Neural cell (in vitro differentiated cells): ENCODE measurements around the gene DTL. TPM values are rescaled to one million over a fixed set of nuclear protein-coding genes. Genes with fewer than 3 reads are reported as not detected.

Source experiments
- H2AFZ ChIP-seq: fragments of 200-600, 300-800 bp; sonication (generic), shearing (Covaris generic); 2 replicates; pipeline ENCODE4 v1.6.0; 2014; ENCODE audit warnings: low read depth, mild to moderate bottlenecking, antibody characterized with exemption, low read length, moderate library complexity
- H3F3A ChIP-seq: fragments of 200-600 bp; shearing (Covaris generic); 2 replicates; pipeline ENCODE4 v1.6.1; 2016; ENCODE audit warnings: mild to moderate bottlenecking, moderate library complexity, mixed read lengths, antibody characterized with exemption, low read length; ENCODE audit not compliant: insufficient read depth, poor library complexity, severe bottlenecking
- H3K27ac ChIP-seq: fragments of 200-600, 300-800 bp; sonication (generic), shearing (Covaris generic); 2 replicates; pipeline ENCODE4 v1.5.1; 2014; ENCODE audit warnings: mild to moderate bottlenecking, low read length, moderate library complexity
- H3K27me3 ChIP-seq: fragments of 300-800, 200-600 bp; sonication (generic), shearing (Covaris generic); 2 replicates; pipeline ENCODE4 v1.6.0; 2014; ENCODE audit warnings: mild to moderate bottlenecking, low read depth, low read length, moderate library complexity; ENCODE audit not compliant: insufficient read depth
- H3K36me3 ChIP-seq: fragments of 300-800, 200-600 bp; sonication (generic), shearing (Covaris generic); 2 replicates; pipeline ENCODE4 v1.5.1; 2014; ENCODE audit warnings: mild to moderate bottlenecking, antibody characterized with exemption, low read length, moderate library complexity; ENCODE audit not compliant: insufficient read depth
- H3K4me2 ChIP-seq: fragments of 300-800, 200-600 bp; sonication (generic), shearing (Covaris generic); 2 replicates; pipeline ENCODE4 v1.6.0; 2014; ENCODE audit warnings: mild to moderate bottlenecking, low read length
- H3K4me3 ChIP-seq: fragments of 300-800, 200-600 bp; sonication (generic), shearing (Covaris generic); 2 replicates; pipeline ENCODE4 v1.5.1; 2014; ENCODE audit warnings: mild to moderate bottlenecking, low read length, moderate library complexity
- H3K79me2 ChIP-seq: fragments of 200-600 bp; shearing (Covaris generic); replicated peaks from 2 replicates; pipeline ENCODE4 v1.6.0; 2014; ENCODE audit warnings: mild to moderate bottlenecking, low read length, moderate library complexity; ENCODE audit not compliant: insufficient read depth
- H3K9ac ChIP-seq: fragments of 300-800, 200-600 bp; sonication (generic), shearing (Covaris generic); 2 replicates; pipeline ENCODE4 v1.6.1; 2016; ENCODE audit warnings: mild to moderate bottlenecking, low read length, mixed read lengths
- H3K9me2 ChIP-seq: fragments of 200-600 bp; shearing (Covaris generic); 2 replicates; pipeline ENCODE4 v1.6.1; 2016; ENCODE audit warnings: mild to moderate bottlenecking, low read length, mixed read lengths; ENCODE audit not compliant: insufficient read depth
- H3K9me3 ChIP-seq: fragments of 200-600, 300-800 bp; sonication (generic), shearing (Covaris generic); 2 replicates; pipeline ENCODE4 v1.6.1; 2016; ENCODE audit warnings: mild to moderate bottlenecking, mixed run types, low read length, moderate library complexity, mixed read lengths
- H4K20me1 ChIP-seq: fragments of 200-600 bp; shearing (Covaris generic); 2 replicates; pipeline ENCODE4 v1.6.1; 2016; ENCODE audit warnings: mild to moderate bottlenecking, mixed run types; ENCODE audit not compliant: insufficient read depth
- EP300 ChIP-seq: fragments of 450-650 bp; conservative IDR thresholded peaks from 2 replicates; pipeline ENCODE4 v1.6.1; 2014; ENCODE audit warnings: antibody characterized with exemption, mild to moderate bottlenecking, moderate library complexity; ENCODE audit not compliant: poor library complexity, severe bottlenecking
- EZH2 ChIP-seq: fragments of 200-600, 300-800 bp; shearing (Covaris generic), sonication (generic); IDR thresholded peaks from 2 replicates; pipeline ENCODE4 v1.6.1; 2014; ENCODE audit warnings: antibody characterized with exemption, low read length, borderline replicate concordance, mild to moderate bottlenecking; ENCODE audit not compliant: insufficient read depth, poor library complexity, severe bottlenecking
- MXI1 ChIP-seq: fragments of 450-650 bp; conservative IDR thresholded peaks from 2 replicates; pipeline ENCODE4 v1.6.1; 2014; ENCODE audit warnings: antibody characterized with exemption, mild to moderate bottlenecking; ENCODE audit not compliant: poor library complexity, severe bottlenecking
- POLR2AphosphoS5 ChIP-seq: IDR thresholded peaks from 2 replicates; pipeline ENCODE4 v1.6.1; 2012
- RAD21 ChIP-seq: fragments of 450-650 bp; conservative IDR thresholded peaks from 2 replicates; pipeline ENCODE4 v1.6.1; 2014; ENCODE audit warnings: antibody characterized with exemption, mild to moderate bottlenecking, moderate library complexity
- SMC3 ChIP-seq: fragments of 450-650 bp; conservative IDR thresholded peaks from 2 replicates; pipeline ENCODE4 v1.6.1; 2014; ENCODE audit warnings: antibody characterized with exemption, mild to moderate bottlenecking, moderate library complexity; ENCODE audit not compliant: poor library complexity
- TAF1 ChIP-seq: IDR thresholded peaks from 2 replicates; pipeline ENCODE4 v1.6.1; 2012; ENCODE audit warnings: low read depth
- polyA plus RNA-seq: library from polyadenylated mRNA; depleted of rRNA; stranded (reverse); fragments of >200 nt; gene quantifications from 2 replicates; pipeline ENCODE4 v1.2.3, GENCODE V29; 2014
- TF ChIP-seq, protein P1 (sequence below): fragments of 450-650 bp; IDR thresholded peaks from 2 replicates; pipeline ENCODE4 v1.5.1; 2014; ENCODE audit warnings: antibody characterized with exemption, mild to moderate bottlenecking, moderate library complexity; ENCODE audit not compliant: poor library complexity, severe bottlenecking
- TF ChIP-seq, protein P2 (sequence below): IDR thresholded peaks from 2 replicates; pipeline ENCODE4 v1.6.1; 2012; ENCODE audit warnings: borderline replicate concordance

The DTL gene
- polyA plus RNA-seq, 1 donor from 2014 or later: 1.1 TPM

DNA sequence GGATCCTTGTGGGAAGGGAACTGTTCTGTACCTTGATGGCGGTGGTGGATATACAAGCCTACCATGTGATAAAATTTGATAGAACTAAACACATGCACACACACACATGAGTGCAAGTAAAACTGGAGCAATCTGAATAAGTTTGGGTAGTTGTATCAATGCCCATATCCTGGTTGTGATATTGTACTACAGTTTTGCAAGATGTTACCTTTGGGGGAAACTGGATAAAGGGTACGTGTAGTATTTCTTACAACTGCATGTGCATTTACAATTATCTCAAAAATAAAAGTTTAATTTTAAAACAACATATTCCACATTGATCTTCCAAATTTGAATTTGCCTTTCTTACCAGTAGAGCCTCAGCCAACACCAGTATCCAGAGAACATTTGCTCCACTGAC, 99.6 kb downstream of the DTL start:
- Histone ChIP-seq H3F3A (no peaks in the 10 kb centered on the region), H4K20me1 (no peaks in the 10 kb centered on the region), H3K9me2 (no peaks in the 10 kb centered on the region), H3K4me2 (no peak overlapping the region), H3K9ac (no peak overlapping the region), H3K4me3 (no peak overlapping the region), H2AFZ (no peak overlapping the region), H3K27ac (no peak overlapping the region), H3K27me3 (no peaks in the 10 kb centered on the region), H3K36me3 (no peaks in the 10 kb centered on the region), H3K79me2 (no peaks in the 10 kb centered on the region), H3K9me3 (no peaks in the 10 kb centered on the region)
- TF ChIP-seq TAF1 (no peak), EZH2 (no peak), POLR2AphosphoS5 (no peak), SMC3 (no peak), MXI1 (no peak), EP300 (no peak), RAD21 (no peak)
- TF ChIP-seq, protein P1, sequence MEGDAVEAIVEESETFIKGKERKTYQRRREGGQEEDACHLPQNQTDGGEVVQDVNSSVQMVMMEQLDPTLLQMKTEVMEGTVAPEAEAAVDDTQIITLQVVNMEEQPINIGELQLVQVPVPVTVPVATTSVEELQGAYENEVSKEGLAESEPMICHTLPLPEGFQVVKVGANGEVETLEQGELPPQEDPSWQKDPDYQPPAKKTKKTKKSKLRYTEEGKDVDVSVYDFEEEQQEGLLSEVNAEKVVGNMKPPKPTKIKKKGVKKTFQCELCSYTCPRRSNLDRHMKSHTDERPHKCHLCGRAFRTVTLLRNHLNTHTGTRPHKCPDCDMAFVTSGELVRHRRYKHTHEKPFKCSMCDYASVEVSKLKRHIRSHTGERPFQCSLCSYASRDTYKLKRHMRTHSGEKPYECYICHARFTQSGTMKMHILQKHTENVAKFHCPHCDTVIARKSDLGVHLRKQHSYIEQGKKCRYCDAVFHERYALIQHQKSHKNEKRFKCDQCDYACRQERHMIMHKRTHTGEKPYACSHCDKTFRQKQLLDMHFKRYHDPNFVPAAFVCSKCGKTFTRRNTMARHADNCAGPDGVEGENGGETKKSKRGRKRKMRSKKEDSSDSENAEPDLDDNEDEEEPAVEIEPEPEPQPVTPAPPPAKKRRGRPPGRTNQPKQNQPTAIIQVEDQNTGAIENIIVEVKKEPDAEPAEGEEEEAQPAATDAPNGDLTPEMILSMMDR: no peak
- TF ChIP-seq, protein P2, sequence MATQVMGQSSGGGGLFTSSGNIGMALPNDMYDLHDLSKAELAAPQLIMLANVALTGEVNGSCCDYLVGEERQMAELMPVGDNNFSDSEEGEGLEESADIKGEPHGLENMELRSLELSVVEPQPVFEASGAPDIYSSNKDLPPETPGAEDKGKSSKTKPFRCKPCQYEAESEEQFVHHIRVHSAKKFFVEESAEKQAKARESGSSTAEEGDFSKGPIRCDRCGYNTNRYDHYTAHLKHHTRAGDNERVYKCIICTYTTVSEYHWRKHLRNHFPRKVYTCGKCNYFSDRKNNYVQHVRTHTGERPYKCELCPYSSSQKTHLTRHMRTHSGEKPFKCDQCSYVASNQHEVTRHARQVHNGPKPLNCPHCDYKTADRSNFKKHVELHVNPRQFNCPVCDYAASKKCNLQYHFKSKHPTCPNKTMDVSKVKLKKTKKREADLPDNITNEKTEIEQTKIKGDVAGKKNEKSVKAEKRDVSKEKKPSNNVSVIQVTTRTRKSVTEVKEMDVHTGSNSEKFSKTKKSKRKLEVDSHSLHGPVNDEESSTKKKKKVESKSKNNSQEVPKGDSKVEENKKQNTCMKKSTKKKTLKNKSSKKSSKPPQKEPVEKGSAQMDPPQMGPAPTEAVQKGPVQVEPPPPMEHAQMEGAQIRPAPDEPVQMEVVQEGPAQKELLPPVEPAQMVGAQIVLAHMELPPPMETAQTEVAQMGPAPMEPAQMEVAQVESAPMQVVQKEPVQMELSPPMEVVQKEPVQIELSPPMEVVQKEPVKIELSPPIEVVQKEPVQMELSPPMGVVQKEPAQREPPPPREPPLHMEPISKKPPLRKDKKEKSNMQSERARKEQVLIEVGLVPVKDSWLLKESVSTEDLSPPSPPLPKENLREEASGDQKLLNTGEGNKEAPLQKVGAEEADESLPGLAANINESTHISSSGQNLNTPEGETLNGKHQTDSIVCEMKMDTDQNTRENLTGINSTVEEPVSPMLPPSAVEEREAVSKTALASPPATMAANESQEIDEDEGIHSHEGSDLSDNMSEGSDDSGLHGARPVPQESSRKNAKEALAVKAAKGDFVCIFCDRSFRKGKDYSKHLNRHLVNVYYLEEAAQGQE: no peak

DNA sequence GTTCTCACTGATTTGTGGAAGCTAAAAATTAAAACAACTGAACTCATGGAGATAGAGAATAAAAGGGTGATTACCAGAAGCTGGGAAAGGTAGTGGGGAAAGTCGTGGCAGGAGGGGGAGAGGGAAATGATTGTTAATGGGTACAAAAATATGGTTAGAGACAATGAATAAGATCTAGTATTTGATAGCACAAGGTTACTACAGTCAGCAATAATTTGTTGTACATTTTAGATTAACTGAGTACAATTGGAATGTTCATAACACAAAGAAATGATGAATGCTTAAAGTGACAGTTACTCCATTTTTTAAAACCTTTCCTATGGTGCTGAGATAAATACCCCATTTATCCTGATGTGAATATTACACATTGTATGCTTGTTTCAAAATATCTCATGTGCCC, 102.3 kb downstream of the DTL start:
- Histone ChIP-seq H2AFZ (no peak overlapping the region), H3F3A (no peaks in the 10 kb centered on the region)

More for the DNA sequence above, 102.3 kb downstream of the DTL start:
- Histone ChIP-seq H3K36me3 (no peaks in the 10 kb centered on the region), H3K27me3 (no peaks in the 10 kb centered on the region), H3K27ac (no peak overlapping the region), H3K79me2 (no peaks in the 10 kb centered on the region), H3K9ac (no peak overlapping the region), H4K20me1 (no peaks in the 10 kb centered on the region), H3K4me2 (no peak overlapping the region), H3K4me3 (no peak overlapping the region), H3K9me3 (no peaks in the 10 kb centered on the region), H3K9me2 (no peaks in the 10 kb centered on the region)
- TF ChIP-seq TAF1 (no peak), EZH2 (no peak), POLR2AphosphoS5 (no peak), MXI1 (no peak), RAD21 (no peak), EP300 (no peak), SMC3 (no peak)
- TF ChIP-seq, protein P1: no peak
- TF ChIP-seq, protein P2: no peak
